Measurements from ENCODE around the gene PRR3.

DNA sequence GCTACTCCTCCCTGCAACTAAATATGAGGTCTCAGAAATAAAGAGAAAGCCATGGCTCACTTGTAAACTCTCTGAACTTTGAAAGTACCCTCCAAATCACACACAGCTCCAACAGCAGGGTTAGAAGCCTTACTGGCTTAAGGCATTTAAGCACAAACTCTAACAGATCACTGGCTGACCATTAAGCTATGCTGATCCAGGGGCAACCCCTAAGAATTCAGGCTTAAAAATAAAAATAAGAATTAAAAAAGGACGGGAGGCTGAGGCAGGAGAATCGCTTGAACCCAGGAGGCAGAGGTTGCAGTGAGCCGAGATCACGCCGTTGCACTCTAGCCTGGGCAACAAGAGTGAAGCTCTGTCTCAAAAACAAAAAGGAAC is 45.9 kb upstream of the PRR3 start:
- TF ChIP-seq POLR2AphosphoS5 (IDR thresholded peaks at IDR 0.05; ENCODE audit: borderline replicate concordance, low read depth, low read length): no peak
- no peak for TF ChIP-seq EZH2 (IDR thresholded peaks at IDR 0.05)
